ENCODE data around the gene CAMLG. TPM values are rescaled to one million over a fixed set of nuclear protein-coding genes. Genes with fewer than 3 reads are reported as not detected.

Gene CAMLG
- 33.2 and 42.6 TPM in 2 replicates for total RNA-seq

GRCh38 chr5:134738133-134738962 is at the start of gene CAMLG:
Gene CAMLG (plus strand): TSS chr5:134738548. CDS start chr5:134738621, 73 bp downstream.

GRCh38 chr5:134758504-134759341 is 20.4 kb downstream of the CAMLG start, which contains the start of gene DDX46:
Gene DDX46 (plus strand): TSS chr5:134758779. CDS start chr5:134758939, 160 bp downstream.

Small RNA genes within 50 kb of the gene (small RNA-seq; reads per million reads assigned to genes)
- gene RNU6-1164P (not detected), gene RNU6-757P (not detected)

Other genes with a start within 250 kb of the CAMLG start
- 34.2 and 38.7 TPM in 2 replicates for gene JADE2, start 212.9 kb upstream of the CAMLG start, total RNA-seq
- 32.3 and 36.0 TPM in 2 replicates for gene SAR1B, start 105.7 kb upstream of the CAMLG start, total RNA-seq
- gene SEC24A, start 89.8 kb upstream of the CAMLG start, total RNA-seq, result 19.8 and 28.9 TPM in 2 replicates
- 21.3 and 24.0 TPM in 2 replicates for gene DDX46, start 20.2 kb downstream of the CAMLG start, total RNA-seq
- 36.4 and 39.7 TPM in 2 replicates for gene C5orf24, start 107.4 kb downstream of the CAMLG start, total RNA-seq
- 103 and 123 TPM in 2 replicates for gene TXNDC15, start 135.8 kb downstream of the CAMLG start, total RNA-seq
- gene PCBD2, start 166.6 kb downstream of the CAMLG start, total RNA-seq, result 3.3 and 5.3 TPM in 2 replicates
- under 0.01 TPM in 1 of 2 replicates, not detected in the other for gene CATSPER3, start 229.4 kb downstream of the CAMLG start, total RNA-seq